Measurements from ENCODE around the gene NPPA. TPM values are rescaled to one million over a fixed set of nuclear protein-coding genes. Genes with fewer than 3 reads are reported as not detected.

Gene NPPA
- total and polyA plus RNA-seq, 8 donors = 0.51 to 2.7 (median 1.2) TPM

GRCh38 chr1:11878891-11879190 lies 31.3 kb upstream of the NPPA start:
- no peaks in the 10 kb centered on the region for H3K36me3 ChIP-seq
- no peaks in the 10 kb centered on the region for H3K9me3 ChIP-seq
- H3K27ac ChIP-seq = no peak overlapping the region
- DNase-seq = peak in 1 of 4 donors; percentile 61
- ATAC-seq = no peak
- no peak overlapping the region for H3K4me3 ChIP-seq
- no peak for TF ChIP-seq CTCF (IDR thresholded peaks at IDR 0.05)
- peaks cover 0 to 3% of the 10 kb centered on the region in 2 donors for H3K27me3 ChIP-seq
- peaks cover 0 to 5% of the 10 kb centered on the region in 2 donors for H3K4me1 ChIP-seq
- intact Hi-C loops (cut with DNase I) = no loop called here

GRCh38 chr1:11878081-11878890 lies 30.7 kb upstream of the NPPA start:
- H3K4me1 ChIP-seq = peaks cover 0 to 5% of the 10 kb centered on the region in 2 donors
- H3K4me3 ChIP-seq = no peak overlapping the region
- no peak overlapping the region for H3K27ac ChIP-seq
- DNase-seq (peak in 1 of 4 donors; percentile 71), ATAC-seq (no peak)
- TF ChIP-seq CTCF (IDR thresholded peaks at IDR 0.05) = no peak
- peaks cover 0 to 3% of the 10 kb centered on the region in 2 donors for H3K27me3 ChIP-seq
- H3K36me3 ChIP-seq = no peaks in the 10 kb centered on the region
- intact Hi-C loops (cut with DNase I) = no loop called here
- no peaks in the 10 kb centered on the region for H3K9me3 ChIP-seq

GRCh38 chr1:11877074-11877473 lies 29.5 kb upstream of the NPPA start:
- intact Hi-C loops (cut with DNase I) = no loop called here
- DNase-seq (peak in 3 of 4 donors; percentile 1 to 87 (median 67)), ATAC-seq (no peak)
- H3K27me3 ChIP-seq = peaks cover 0 to 4% of the 10 kb centered on the region in 2 donors
- TF ChIP-seq CTCF (IDR thresholded peaks at IDR 0.05) = no peak
- no peaks in the 10 kb centered on the region for H3K36me3 ChIP-seq
- H3K27ac ChIP-seq = no peak overlapping the region
- no peaks in the 10 kb centered on the region for H3K9me3 ChIP-seq
- no peak overlapping the region for H3K4me3 ChIP-seq
- H3K4me1 ChIP-seq = no peaks in the 10 kb centered on the region

- no peak for TF ChIP-seq CTCF (IDR thresholded peaks at IDR 0.05)
- H3K4me3 ChIP-seq = no peak overlapping the region
- H3K27ac ChIP-seq = no peak overlapping the region
- peaks cover 0 to 17% of the 10 kb centered on the region in 2 donors for H3K27me3 ChIP-seq
- H3K4me1 ChIP-seq = no peaks in the 10 kb centered on the region
- intact Hi-C loops (cut with DNase I) = no loop called here
- DNase-seq (peak in 1 of 4 donors; percentile 47), ATAC-seq (no peak)
- H3K36me3 ChIP-seq = no peaks in the 10 kb centered on the region
- no peaks in the 10 kb centered on the region for H3K9me3 ChIP-seq
Measured at GRCh38 chr1:11875094-11875493, 27.5 kb upstream of the NPPA start.

- Histone ChIP-seq H3K4me1 (no peaks in the 10 kb centered on the region), H3K27ac (no peak overlapping the region), H3K9me3 (no peaks in the 10 kb centered on the region), H3K36me3 (no peaks in the 10 kb centered on the region), H3K27me3 (peaks cover 0 to 21% of the 10 kb centered on the region in 2 donors), H3K4me3 (no peak overlapping the region)
- DNase-seq (peak in 1 of 4 donors; percentile 35), ATAC-seq (no peak)
- intact Hi-C loops (cut with DNase I) = no loop called here
- TF ChIP-seq CTCF (IDR thresholded peaks at IDR 0.05) = no peak
Measured at GRCh38 chr1:11874624-11875023, 27.0 kb upstream of the NPPA start.

Data from left lung (tissue), 10 donors.